CD14-positive monocyte (primary cell): ENCODE data around the gene SETBP1. TPM values are rescaled to one million over a fixed set of nuclear protein-coding genes. Genes with fewer than 3 reads are reported as not detected.

ENCODE experiments used
- DNase-seq, 3 donors: peaks; one replicate each; pipeline ENCODE4 v3.0.0-alpha.2; 2011 to 2022
- H2AFZ ChIP-seq: 2 replicates; pipeline ENCODE4 v1.6.0; 2012; ENCODE audit warnings: mild to moderate bottlenecking, low read depth, low read length, inconsistent platforms; ENCODE audit not compliant: insufficient read depth, poor library complexity, severe bottlenecking
- H3K27ac ChIP-seq, 2 donors: 1 replicate in 1 of 2; 2 replicates in 1 of 2; pipeline ENCODE4 v1.5.1; 2012 to 2013; ENCODE audit warnings: low read length in 2 of 2, control low read depth in 1 of 2, inconsistent platforms in 1 of 2, low read depth in 1 of 2, mild to moderate bottlenecking in 1 of 2
- H3K27me3 ChIP-seq, 2 donors: one replicate each; pipeline versions ENCODE4 v1.6.0 to v1.6.1; 2011 to 2013; ENCODE audit warnings: low read length in 2 of 2; ENCODE audit not compliant: control insufficient read depth in 2 of 2, insufficient read depth in 2 of 2
- H3K36me3 ChIP-seq, 2 donors: replicated peaks in 1 of 2; 1 replicate in 1 of 2; 2 replicates in 1 of 2; pipeline versions ENCODE4 v1.5.1 to v1.6.1; 2012 to 2013; ENCODE audit warnings: low read length in 2 of 2, control low read depth in 1 of 2, inconsistent platforms in 1 of 2, mild to moderate bottlenecking in 1 of 2; ENCODE audit not compliant: insufficient read depth in 2 of 2, control insufficient read depth in 1 of 2
- H3K4me1 ChIP-seq, 2 donors: 1 replicate in 1 of 2; 2 replicates in 1 of 2; pipeline versions ENCODE4 v1.5.1 to v1.6.1; 2012 to 2013; ENCODE audit warnings: low read length in 2 of 2, control low read depth in 1 of 2, inconsistent platforms in 1 of 2, mild to moderate bottlenecking in 1 of 2, moderate library complexity in 1 of 2; ENCODE audit not compliant: insufficient read depth in 2 of 2, control insufficient read depth in 1 of 2
- H3K4me2 ChIP-seq: replicated peaks from 2 replicates; pipeline ENCODE3; 2012; ENCODE audit warnings: low read length, moderate library complexity, mild to moderate bottlenecking; ENCODE audit not compliant: poor library complexity, severe bottlenecking; ENCODE audit errors: extremely low read depth
- H3K4me3 ChIP-seq, 3 experiments: fragments of 200-600 bp in 1 of 3; sonication (generic) in 1 of 3; replicated peaks in 1 of 3; 1 replicate in 2 of 3; 2 replicates in 1 of 3; pipeline ENCODE4 v1.5.1; 2011 to 2013; ENCODE audit warnings: low read length in 3 of 3, mild to moderate bottlenecking in 3 of 3, control low read depth in 2 of 3, low read depth in 2 of 3, inconsistent platforms in 1 of 3, moderate library complexity in 1 of 3
- H3K79me2 ChIP-seq: 2 replicates; pipeline ENCODE4 v1.6.0; 2012; ENCODE audit warnings: mild to moderate bottlenecking, control low read depth, inconsistent platforms, low read length, moderate library complexity; ENCODE audit not compliant: insufficient read depth
- H3K9ac ChIP-seq: 2 replicates; pipeline ENCODE4 v1.6.0; 2017; ENCODE audit warnings: low read length, mild to moderate bottlenecking; ENCODE audit not compliant: insufficient read depth, poor library complexity, severe bottlenecking
- H3K9me3 ChIP-seq, 2 donors: replicated peaks in 1 of 2; 1 replicate in 1 of 2; 2 replicates in 1 of 2; pipeline versions ENCODE4 v1.5.1 to v1.6.1; 2012 to 2013; ENCODE audit warnings: low read length in 2 of 2, control low read depth in 1 of 2; ENCODE audit not compliant: control insufficient read depth in 1 of 2, insufficient read depth in 1 of 2
- H4K20me1 ChIP-seq: 2 replicates; pipeline ENCODE4 v1.6.0; 2012; ENCODE audit warnings: mild to moderate bottlenecking, low read length, control low read depth, moderate library complexity; ENCODE audit not compliant: insufficient read depth
- H3K27ac Mint-ChIP-seq, 7 donors: one replicate each; pipeline ENCODE4 v1.8.0; 2020; ENCODE audit warnings: mild to moderate bottlenecking in 7 of 7, mixed read lengths in 7 of 7, moderate library complexity in 6 of 7, inconsistent platforms in 2 of 7
- H3K27me3 Mint-ChIP-seq, 3 donors: one replicate each; pipeline ENCODE4 v1.8.0; 2021 to 2022; ENCODE audit warnings: low read depth in 3 of 3, mild to moderate bottlenecking in 3 of 3, mixed read lengths in 3 of 3, moderate library complexity in 3 of 3, inconsistent platforms in 1 of 3
- H3K36me3 Mint-ChIP-seq, 2 donors: one replicate each; pipeline ENCODE4 v1.8.0; 2020; ENCODE audit warnings: mixed read lengths in 2 of 2, inconsistent platforms in 1 of 2, mild to moderate bottlenecking in 1 of 2
- H3K4me1 Mint-ChIP-seq: one replicate; pipeline ENCODE4 v1.8.0; 2020; ENCODE audit warnings: mild to moderate bottlenecking, mixed read lengths
- H3K4me3 Mint-ChIP-seq, 2 donors: one replicate each; pipeline ENCODE4 v1.8.0; 2020; ENCODE audit warnings: mild to moderate bottlenecking in 2 of 2, mixed read lengths in 2 of 2, moderate library complexity in 1 of 2
- H3K9me3 Mint-ChIP-seq, 7 donors: one replicate each; pipeline ENCODE4 v1.8.0; 2020 to 2022; ENCODE audit warnings: mixed read lengths in 7 of 7, mild to moderate bottlenecking in 6 of 7, moderate library complexity in 6 of 7, inconsistent platforms in 2 of 7
- CTCF ChIP-seq: fragments of 200-600 bp; IDR thresholded peaks from one replicate; pipeline ENCODE4 v1.8.0; 2022; ENCODE audit warnings: antibody characterized with exemption, mild to moderate bottlenecking
- whole genome bisulfite sequencing: methylation state at CpG from one replicate; pipeline ENCODE4 v1.1.5; 2013; ENCODE audit warnings: missing lambda C conversion rate; ENCODE audit not compliant: insufficient coverage; 5-methylcytosine and 5-hydroxymethylcytosine counted together
- intact Hi-C, 2 donors: fragments of 100-400 bp; cut with micrococcal nuclease; formaldehyde crosslinking; loops; one replicate each; pipeline versions ENCODE4 v1.15.0 to v1.15.1; 2023
- polyA plus RNA-seq, 3 donors: library from polyadenylated mRNA; depleted of rRNA in 1 of 3; unstranded in 2 of 3; stranded (reverse) in 1 of 3; fragments of 300-500 nt in 2 of 3; fragments of >200 nt in 1 of 3; fragmentation: Illumina TruSeq in 2 of 3; gene quantifications; 1 replicate in 2 of 3; 2 replicates in 1 of 3; pipeline ENCODE4 v1.2.3, GENCODE V29; 2012 to 2021

SETBP1 gene
- polyA plus RNA-seq, 3 donors: 0.01 to 1.2 TPM; not detected in 1

- Histone ChIP-seq H3K4me1 (no peaks in the 10 kb centered on the region), H3K9me3 (no peaks in the 10 kb centered on the region), H3K9ac (no peak overlapping the region), H3K27me3 (peaks cover 3 to 4% of the 10 kb centered on the region in 2 donors), H3K4me2 (no peak overlapping the region), H4K20me1 (no peaks in the 10 kb centered on the region), H3K36me3 (no peaks in the 10 kb centered on the region), H3K27ac (no peak overlapping the region), H3K4me3 (no peak overlapping the region), H2AFZ (no peak overlapping the region), H3K79me2 (no peaks in the 10 kb centered on the region)
- intact Hi-C loops: no loop called here
- WGBS: 100% methylated on average over 3 of the region's 4 CpGs
- Mint-ChIP-seq H3K9me3 (peaks cover 0 to under 1% (median 0%) of the 10 kb centered on the region in 7 donors), H3K27ac (no peak overlapping the region), H3K4me1 (peaks cover 12% of the 10 kb centered on the region), H3K27me3 (peaks cover 4 to 8% (median 7%) of the 10 kb centered on the region in 3 donors), H3K4me3 (peak overlapping the region in 1 of 2 donors; percentile 30), H3K36me3 (no peaks in the 10 kb centered on the region)
- no peak for DNase-seq
- TF ChIP-seq CTCF: no peak
Observed at GRCh38 chr18:44885507-44885906, 204.8 kb downstream of the SETBP1 start.

DNA sequence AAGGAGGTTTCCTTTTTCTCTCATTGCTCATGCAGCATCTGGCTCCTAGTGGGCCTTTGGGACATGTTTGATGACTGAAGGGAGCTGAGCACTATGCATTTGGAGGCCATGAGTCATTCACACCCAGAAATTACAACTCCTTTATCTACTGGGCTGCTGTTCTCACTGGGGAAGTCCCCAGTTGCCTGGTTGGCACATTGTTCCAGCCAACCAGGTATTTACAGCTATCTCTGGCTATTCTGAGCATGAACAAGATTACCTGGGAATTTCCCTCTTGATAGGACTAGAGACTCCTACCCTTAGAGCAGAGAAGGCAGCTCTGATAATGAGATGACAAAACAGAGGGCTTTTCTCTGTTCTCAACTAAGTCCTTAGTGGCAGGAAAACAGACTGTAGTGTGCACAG is 206.5 kb downstream of the SETBP1 start:
- Histone ChIP-seq H2AFZ (no peak overlapping the region), H3K4me2 (no peak overlapping the region), H3K9ac (no peak overlapping the region), H3K36me3 (no peaks in the 10 kb centered on the region), H3K27me3 (peaks cover 3 to 4% of the 10 kb centered on the region in 2 donors), H4K20me1 (no peaks in the 10 kb centered on the region), H3K4me1 (no peaks in the 10 kb centered on the region), H3K4me3 (no peak overlapping the region), H3K79me2 (no peaks in the 10 kb centered on the region), H3K9me3 (peaks cover 0 to 3% of the 10 kb centered on the region in 2 donors), H3K27ac (no peak overlapping the region)
- Mint-ChIP-seq H3K4me3 (no peak overlapping the region), H3K27me3 (peaks cover 4 to 5% (median 5%) of the 10 kb centered on the region in 3 donors), H3K9me3 (peaks cover 2 to 11% (median 4%) of the 10 kb centered on the region in 7 donors), H3K36me3 (peaks cover 0 to 2% of the 10 kb centered on the region in 2 donors), H3K4me1 (peaks cover 12% of the 10 kb centered on the region), H3K27ac (no peak overlapping the region)
- no peak for TF ChIP-seq CTCF
- peak in 1 of 3 donors; percentile 43 for DNase-seq
- intact Hi-C loops: no loop called here
